NCI-H128 (cell line): ENCODE data around the gene ZNF324.
"Not testable (repeated sequence)": the region's sequence is repeated elsewhere in the genome, so short reads cannot be mapped to it uniquely, and the experiment has no call there.

Experiments
- DNase-seq: peaks from one replicate; lab custom pipeline; 2025; ENCODE audit not compliant: unreplicated experiment; lab: John Stamatoyannopoulos, UW

The ZNF324 gene

DNA sequence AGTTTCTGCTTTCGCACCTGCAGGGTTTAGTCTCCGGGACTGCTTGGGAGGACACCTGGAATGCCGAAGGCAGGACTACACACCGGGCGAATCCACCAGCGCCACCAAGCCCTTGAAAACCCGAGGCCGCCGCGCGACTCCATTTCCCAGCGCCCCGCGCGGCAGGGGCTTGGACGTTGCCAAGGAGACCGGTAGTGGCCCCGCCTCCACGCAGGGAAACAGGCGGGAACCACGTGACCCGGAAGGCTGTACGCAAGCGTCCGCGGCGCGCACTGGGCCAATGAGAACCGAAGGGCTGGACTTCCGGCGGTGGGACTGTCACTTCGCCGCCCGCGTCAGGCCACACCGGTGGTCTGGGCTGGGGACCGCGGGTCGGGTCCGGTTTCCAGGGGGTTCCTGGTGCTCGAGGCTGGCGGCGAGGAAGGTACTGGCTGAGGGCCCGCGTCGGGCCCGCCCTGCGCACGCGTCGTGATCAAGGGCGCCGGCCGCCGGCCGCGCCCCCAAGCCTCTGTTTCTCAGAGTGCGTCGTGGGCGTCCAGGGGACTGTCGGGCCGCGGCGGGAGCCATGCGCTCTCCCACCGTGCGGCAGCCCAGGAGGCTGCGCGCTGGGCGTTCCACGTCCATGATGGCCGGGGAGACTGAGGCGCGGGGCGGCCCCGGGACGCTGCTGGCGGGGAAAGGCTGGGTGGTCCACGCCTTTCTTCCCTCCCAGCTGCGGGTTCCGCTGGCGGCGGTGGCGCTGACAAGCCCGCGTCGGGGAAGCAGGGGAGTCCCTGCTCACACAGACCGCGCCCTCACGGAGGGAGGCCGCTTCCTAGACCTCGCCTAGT is at the start of gene ZNF324:
Gene ZNF324, plus strand, starts transcription at position 321 of the 830 bp plus-strand sequence. CDS start 2,106 bp downstream, outside the sequence.
- peak; percentile 97 for DNase-seq

GRCh38 chr19:58428617-58429016 is 38.3 kb upstream of the ZNF324 start:
- no peak for DNase-seq

DNA sequence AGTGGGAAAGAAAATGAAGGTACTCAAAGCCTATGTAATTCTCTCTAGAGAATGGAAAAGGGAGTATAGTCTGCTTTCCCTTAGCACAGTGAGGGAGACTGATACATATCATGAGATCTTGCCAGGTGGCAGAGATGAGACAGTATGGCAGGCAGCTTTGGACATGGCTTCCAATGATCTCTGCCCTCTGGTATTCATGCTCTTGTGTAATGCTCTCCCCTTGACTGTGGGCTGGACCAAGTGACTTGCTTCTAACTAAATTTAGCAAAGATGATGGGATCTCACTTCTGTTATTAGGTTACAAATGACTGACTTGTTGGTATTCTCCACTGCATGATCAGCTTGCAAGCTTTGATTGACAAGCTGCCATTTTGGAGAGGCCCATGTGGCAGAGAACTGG is 37.1 kb upstream of the ZNF324 start:
- DNase-seq = no peak

DNA sequence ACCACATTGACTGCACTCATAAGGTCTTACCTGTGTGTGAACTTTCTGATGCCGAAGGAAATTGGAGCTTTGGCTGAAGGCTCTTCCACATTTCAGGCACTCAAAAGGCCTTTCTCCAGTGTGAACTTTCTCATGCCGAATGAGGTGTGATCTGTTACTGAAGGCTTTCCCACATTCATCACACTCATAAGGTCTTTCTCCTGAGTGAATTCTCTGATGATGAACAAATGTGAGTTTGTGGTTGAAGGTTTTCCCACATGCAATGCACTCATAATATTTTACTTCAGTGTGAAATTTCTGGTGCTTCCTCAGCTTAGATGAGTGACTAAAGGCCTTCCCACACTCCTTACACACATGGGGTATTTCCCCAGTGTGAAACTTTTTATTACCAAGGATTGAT is 32.7 kb upstream of the ZNF324 start:
- DNase-seq = no peak

GRCh38 chr19:58439576-58440554 is 27.0 kb upstream of the ZNF324 start, which contains the start of gene ZNF132:
TSS of gene ZNF132 (minus strand) at chr19:58440153. CDS start at chr19:58439821, 332 bp downstream.
- DNase-seq = no peak

DNA sequence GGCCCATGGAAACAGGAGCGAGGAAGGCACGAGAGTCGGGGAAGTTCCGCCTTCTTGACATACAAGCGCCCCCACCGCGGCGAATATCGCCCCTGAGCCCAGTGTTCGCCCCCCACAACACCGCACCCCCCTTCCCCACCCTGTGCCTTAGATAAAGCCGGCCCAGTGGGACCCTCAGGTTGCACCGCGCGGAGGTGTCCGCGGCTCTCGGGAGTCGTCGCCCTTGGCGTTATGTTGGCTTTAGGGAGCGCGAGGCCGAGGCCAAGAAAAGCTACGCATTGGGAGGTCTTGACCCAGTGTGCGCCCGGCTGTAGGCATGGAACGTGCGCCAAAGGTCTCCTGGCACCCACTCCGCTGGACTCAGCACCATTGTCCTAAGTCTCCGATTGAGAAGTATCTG is 26.3 kb upstream of the ZNF324 start:
- no peak for DNase-seq

DNA sequence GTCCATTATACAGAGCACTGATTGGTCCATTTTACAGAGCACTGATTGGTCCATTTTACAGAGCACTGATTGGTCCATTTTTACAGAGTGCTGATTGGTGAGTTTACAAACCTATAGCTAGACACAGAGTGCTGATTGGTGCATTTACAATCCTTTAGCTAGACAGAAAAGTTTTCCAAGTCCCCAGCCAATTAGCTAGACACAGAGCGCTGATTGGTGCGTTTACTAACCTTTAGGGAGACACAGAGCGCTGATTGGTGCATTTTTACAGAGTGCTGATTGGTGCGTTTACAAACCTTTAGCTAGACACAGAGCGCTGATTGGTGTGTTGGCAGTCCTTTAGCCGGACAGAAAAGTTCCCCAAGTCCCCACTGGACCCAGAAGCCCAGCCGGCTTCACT is 23.9 kb upstream of the ZNF324 start:
- not testable (repeated sequence) for DNase-seq

DNA sequence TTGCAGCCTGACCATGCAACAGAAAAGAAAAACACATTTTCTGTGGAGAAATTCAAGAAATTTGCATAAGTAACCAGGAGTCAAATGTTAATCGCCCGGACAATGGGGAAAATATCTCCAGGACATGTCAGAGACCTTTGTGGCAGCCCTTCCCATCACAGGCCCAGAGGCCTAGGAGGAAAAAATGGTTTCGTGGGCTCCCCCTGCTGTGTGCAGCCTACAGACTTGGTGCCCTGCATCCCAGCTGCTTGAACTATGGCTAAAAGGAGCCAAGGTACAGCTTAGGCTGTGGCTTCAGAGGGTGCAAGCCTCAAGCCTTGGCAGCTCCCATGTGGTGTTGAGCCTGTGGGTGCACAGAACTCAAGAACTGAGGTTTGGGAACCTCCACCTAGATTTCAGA is 18.0 kb upstream of the ZNF324 start:
- DNase-seq = not testable (repeated sequence)

DNA sequence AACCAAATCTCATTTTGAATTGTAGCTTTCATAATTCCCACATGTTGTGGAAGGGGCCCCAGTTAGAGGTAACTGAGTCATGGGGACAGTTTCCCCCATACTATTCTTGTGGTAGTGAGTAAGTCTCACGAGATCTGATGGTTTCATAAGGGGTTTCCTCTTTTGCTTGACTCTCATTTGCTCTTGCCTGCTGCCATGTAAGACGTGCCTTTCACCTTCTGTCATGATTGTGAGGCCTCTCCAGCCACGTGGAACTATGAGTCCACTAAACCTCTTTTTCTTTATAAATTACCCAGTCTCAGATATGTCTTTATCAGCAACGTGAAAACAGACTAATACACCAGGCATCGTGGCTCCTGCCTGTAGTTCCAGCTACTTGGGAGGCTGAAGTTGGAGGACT is 16.9 kb upstream of the ZNF324 start:
- not testable (repeated sequence) for DNase-seq

- DNase-seq = no peak
These were observed 16.0 kb upstream of the ZNF324 start for GRCh38 chr19:58450856-58451357.

- DNase-seq = peak; percentile 96
These were observed 15.3 kb upstream of the ZNF324 start, which contains the start of gene ZNF324B for GRCh38 chr19:58451358-58452101. TSS of gene ZNF324B (plus strand) at chr19:58451622. CDS start at chr19:58453702, 2,080 bp downstream.

DNA sequence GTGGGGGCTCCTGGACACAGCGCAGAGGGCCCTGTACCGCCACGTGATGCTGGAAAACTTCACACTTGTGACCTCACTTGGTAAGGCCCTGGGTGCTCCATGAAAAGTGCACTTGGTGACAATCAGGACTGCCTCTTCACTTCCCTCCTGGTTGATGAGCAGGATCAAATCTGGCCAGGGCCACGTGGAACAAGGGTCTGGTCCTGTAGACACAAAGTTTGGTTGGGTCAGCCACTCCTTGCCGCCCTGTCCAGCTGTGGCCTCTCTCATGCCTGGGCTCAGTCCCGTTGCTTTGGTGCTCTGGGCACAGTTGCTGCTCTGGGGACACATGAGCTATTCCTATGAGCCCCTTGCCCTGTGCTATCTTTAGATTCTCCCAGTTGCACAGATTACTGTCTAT is 13.1 kb upstream of the ZNF324 start:
- no peak for DNase-seq

- DNase-seq = no peak
These were observed 11.6 kb upstream of the ZNF324 start for GRCh38 chr19:58455306-58455705.

GRCh38 chr19:58456111-58456510 is 10.8 kb upstream of the ZNF324 start:
- DNase-seq = no peak

DNA sequence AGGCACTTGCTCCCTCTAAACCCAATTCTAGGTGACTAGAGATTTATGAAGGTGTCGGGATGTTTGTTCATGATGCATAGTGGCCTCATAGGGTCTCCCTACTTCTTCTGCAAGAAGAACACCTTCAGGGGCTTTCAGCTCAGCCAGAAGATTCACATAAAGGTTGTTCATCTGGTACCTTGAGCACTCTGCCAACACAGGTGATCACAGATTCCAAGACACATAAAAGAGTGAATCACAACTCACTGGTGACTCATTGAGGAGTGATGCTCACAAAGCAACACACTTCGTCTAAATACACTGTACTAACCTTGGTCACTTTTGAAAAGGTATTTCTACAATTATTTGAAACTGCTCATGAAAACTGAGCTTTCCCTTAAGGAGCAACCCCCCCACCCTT is 6.8 kb upstream of the ZNF324 start:
- DNase-seq = no peak

DNA sequence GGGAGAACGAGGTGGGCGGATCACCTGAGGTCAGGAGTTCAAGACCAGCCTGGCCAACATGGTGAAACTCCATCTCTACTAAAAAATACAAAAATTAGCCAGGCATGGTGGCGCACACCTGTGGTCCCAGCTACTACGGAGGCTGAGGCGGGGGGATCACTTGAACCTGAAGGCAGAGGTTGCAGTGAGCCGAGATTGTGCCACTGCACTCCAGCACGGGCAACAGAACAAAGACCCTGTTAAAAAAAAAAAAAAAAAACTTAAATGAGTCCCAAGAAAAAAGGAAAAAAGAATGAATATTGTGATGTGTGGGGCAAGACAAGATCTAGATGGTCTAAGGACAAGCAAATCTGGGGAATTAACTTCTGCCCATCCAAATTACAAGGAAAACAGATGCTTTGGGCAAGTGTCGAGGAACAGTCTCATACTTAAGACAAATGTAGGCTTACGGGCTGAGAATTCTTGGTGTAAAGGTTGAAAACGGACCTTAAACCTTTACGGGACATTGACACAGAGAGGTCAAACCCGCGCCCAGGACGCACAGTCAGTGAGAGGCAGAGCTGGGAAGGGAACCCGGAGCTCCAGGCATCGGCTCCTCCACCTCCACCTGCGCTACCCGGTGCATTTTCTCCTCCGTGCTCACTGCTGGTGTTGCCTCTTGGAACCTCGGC is 656 bp upstream of the ZNF324 start:
- DNase-seq = no peak

DNA sequence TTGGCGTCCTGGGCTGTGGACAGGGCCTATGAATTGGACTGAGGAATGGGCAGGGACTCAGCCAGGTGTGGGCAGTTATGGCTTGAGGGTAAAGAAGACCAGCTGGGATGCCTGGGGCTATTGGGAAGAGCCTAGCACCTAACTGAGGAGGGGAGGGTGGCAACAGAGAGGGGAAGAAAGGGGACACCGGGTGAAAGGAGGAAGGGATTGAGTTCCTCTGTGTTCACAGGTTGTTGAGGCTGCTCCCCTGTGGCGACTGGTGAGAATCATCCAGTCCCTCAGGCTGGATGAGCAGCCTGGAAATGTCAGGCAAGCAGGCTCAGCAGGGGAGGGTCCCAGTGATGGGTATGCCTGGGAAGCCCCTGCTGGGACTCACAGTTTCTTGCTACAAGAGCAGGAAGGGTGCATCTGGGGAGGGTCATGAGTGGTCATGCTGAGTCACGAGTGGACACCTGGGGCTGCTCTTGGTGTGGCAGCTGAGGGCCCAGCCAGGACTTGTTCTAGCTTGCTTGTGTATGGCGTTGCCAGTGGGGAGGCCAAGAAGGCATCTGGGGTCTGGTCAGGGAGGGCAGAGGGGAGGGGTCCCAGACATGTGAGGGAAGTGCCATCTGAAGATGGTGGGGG is 1.4 kb downstream of the ZNF324 start:
- DNase-seq = no peak

DNA sequence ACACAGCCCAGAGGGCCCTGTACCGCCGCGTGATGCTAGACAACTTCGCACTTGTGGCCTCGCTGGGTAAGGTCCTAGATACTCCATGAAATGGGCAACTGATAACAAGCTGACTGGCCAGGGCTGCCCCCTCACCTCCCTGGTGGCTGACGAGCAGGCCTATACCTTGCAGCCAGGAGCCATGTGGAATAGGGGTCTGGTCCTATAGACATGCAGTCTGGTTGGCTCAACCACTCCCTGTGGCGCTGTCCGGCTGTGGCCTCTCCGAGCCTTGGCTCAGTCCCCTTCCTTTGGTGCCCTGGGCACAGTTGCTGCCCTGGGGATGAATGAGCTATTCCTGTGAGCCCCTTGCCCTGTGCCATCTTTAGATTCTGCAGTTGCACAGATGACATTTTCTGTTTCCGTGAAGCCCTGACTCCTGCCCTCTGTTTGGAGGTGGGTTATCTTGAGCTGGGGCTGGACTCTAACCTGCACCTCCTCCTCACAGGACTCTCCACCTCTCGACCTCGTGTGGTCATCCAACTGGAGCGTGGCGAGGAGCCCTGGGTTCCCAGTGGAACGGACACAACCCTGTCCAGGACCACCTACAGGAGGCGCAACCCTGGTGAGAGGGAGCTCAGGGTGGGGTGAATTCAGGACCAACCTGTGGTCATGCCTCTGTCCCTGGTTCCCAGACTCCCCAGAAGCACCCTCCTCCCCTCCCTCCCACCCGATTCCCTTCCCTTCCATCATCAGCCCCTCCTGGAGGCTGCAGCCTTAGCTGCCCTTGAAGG is 2.5 kb downstream of the ZNF324 start:
- no peak for DNase-seq
